OCI-LY1 (cell line): ENCODE measurements around the gene CRB3.

ENCODE experiments used
- H2AFZ ChIP-seq: fragments of 200-600 bp; sonication (generic), shearing (Covaris generic); 2 replicates; pipeline ENCODE4 v1.6.0; 2014; ENCODE audit warnings: antibody characterized with exemption, mild to moderate bottlenecking, low read length
- H3F3A ChIP-seq: fragments of 200-600 bp; sonication (generic), shearing (Covaris generic); 2 replicates; pipeline ENCODE4 v1.6.0; 2014; ENCODE audit warnings: mild to moderate bottlenecking, antibody characterized with exemption, low read length, moderate library complexity; ENCODE audit not compliant: insufficient read depth
- H3K27ac ChIP-seq: fragments of 200-600 bp; sonication (generic); 2 replicates; pipeline ENCODE4 v1.5.1; 2014; ENCODE audit warnings: low read length, mixed run types, mild to moderate bottlenecking, low read depth; ENCODE audit not compliant: poor library complexity, severe bottlenecking
- H3K27me3 ChIP-seq: fragments of 200-600 bp; sonication (generic); 2 replicates; pipeline ENCODE4 v1.6.0; 2014; ENCODE audit warnings: antibody characterized with exemption, mild to moderate bottlenecking, low read length, moderate library complexity; ENCODE audit not compliant: insufficient read depth
- H3K36me3 ChIP-seq: fragments of 200-600 bp; sonication (generic); 2 replicates; pipeline ENCODE4 v1.6.1; 2014; ENCODE audit warnings: mild to moderate bottlenecking, antibody characterized with exemption, low read length, moderate library complexity, mixed read lengths; ENCODE audit not compliant: insufficient read depth
- H3K4me1 ChIP-seq: fragments of 200-600 bp; sonication (generic); 2 replicates; pipeline ENCODE4 v1.5.1; 2014; ENCODE audit warnings: mild to moderate bottlenecking, low read length, moderate library complexity; ENCODE audit not compliant: insufficient read depth, severe bottlenecking
- H3K4me2 ChIP-seq: fragments of 200-600 bp; sonication (generic), shearing (Covaris generic); 2 replicates; pipeline ENCODE4 v1.6.1; 2014; ENCODE audit warnings: low read length
- H3K4me3 ChIP-seq: fragments of 200-600 bp; sonication (generic); 2 replicates; pipeline ENCODE4 v1.5.1; 2014; ENCODE audit warnings: low read length, low read depth, mild to moderate bottlenecking, mixed read lengths; ENCODE audit not compliant: poor library complexity, severe bottlenecking
- H3K79me2 ChIP-seq: fragments of 200-600 bp; shearing (Covaris generic); 2 replicates; pipeline ENCODE4 v1.6.1; 2016; ENCODE audit warnings: mixed run types, low read length, mixed read lengths; ENCODE audit not compliant: insufficient read depth
- H3K9ac ChIP-seq: fragments of 200-600 bp; sonication (generic), shearing (Covaris generic); 2 replicates; pipeline ENCODE4 v1.6.1; 2014; ENCODE audit warnings: mild to moderate bottlenecking, low read length, mixed read lengths
- H3K9me2 ChIP-seq: fragments of 200-600 bp; sonication (generic), shearing (Covaris generic); 2 replicates; pipeline ENCODE4 v1.6.1; 2014; ENCODE audit warnings: low read depth, mild to moderate bottlenecking, low read length, mixed read lengths
- H3K9me3 ChIP-seq: fragments of 200-600 bp; shearing (Covaris generic); 2 replicates; pipeline ENCODE4 v1.6.1; 2014; ENCODE audit warnings: low read length, mixed read lengths
- H4K20me1 ChIP-seq: fragments of 200-600 bp; sonication (generic), shearing (Covaris generic); 2 replicates; pipeline ENCODE4 v1.6.0; 2016; ENCODE audit warnings: mild to moderate bottlenecking, low read length; ENCODE audit not compliant: insufficient read depth
- CTCF ChIP-seq: fragments of 200-600 bp; sonication (generic), shearing (Covaris generic); IDR thresholded peaks from 2 replicates; pipeline ENCODE4 v1.5.1; 2017; ENCODE audit warnings: mild to moderate bottlenecking, antibody characterized with exemption, low read length, moderate library complexity, mixed read lengths
- EZH2 ChIP-seq: fragments of 200-600 bp; sonication (generic), shearing (Covaris generic); IDR thresholded peaks from 2 replicates; pipeline ENCODE4 v1.8.0; 2017; ENCODE audit warnings: borderline replicate concordance, mixed run types, mild to moderate bottlenecking, antibody characterized with exemption, low read length, moderate library complexity, mixed read lengths

Gene CRB3

GRCh38 chr19:6473647-6474046 lies 9.6 kb downstream of the CRB3 start:
- TF ChIP-seq EZH2: no peak
- TF ChIP-seq CTCF: no peak
- Histone ChIP-seq H3K36me3 (peaks cover 29% of the 10 kb centered on the region), H4K20me1 (no peaks in the 10 kb centered on the region), H3K4me1 (no peaks in the 10 kb centered on the region), H3K9me2 (no peaks in the 10 kb centered on the region), H3K4me2 (no peak overlapping the region), H3K79me2 (no peaks in the 10 kb centered on the region), H2AFZ (no peak overlapping the region), H3K9me3 (no peaks in the 10 kb centered on the region), H3K27ac (no peak overlapping the region), H3F3A (no peaks in the 10 kb centered on the region), H3K9ac (no peak overlapping the region), H3K27me3 (no peaks in the 10 kb centered on the region), H3K4me3 (no peak overlapping the region)

GRCh38 chr19:6475321-6476108 lies 11.4 kb downstream of the CRB3 start:
- no peaks in the 10 kb centered on the region for H3K9me3 ChIP-seq
- no peaks in the 10 kb centered on the region for H3F3A ChIP-seq
- no peak overlapping the region for H3K27ac ChIP-seq
- H3K4me3 ChIP-seq: no peak overlapping the region
- H3K4me1 ChIP-seq: peaks cover 3% of the 10 kb centered on the region
- H3K36me3 ChIP-seq: peaks cover 36% of the 10 kb centered on the region
- H3K9me2 ChIP-seq: no peaks in the 10 kb centered on the region
- TF ChIP-seq CTCF (no peak), EZH2 (no peak)
- no peak overlapping the region for H3K9ac ChIP-seq
- H3K4me2 ChIP-seq: no peak overlapping the region
- H2AFZ ChIP-seq: no peak overlapping the region
- no peaks in the 10 kb centered on the region for H3K79me2 ChIP-seq
- no peaks in the 10 kb centered on the region for H3K27me3 ChIP-seq
- H4K20me1 ChIP-seq: no peaks in the 10 kb centered on the region

GRCh38 chr19:6476155-6476895 lies 12.3 kb downstream of the CRB3 start:
- Histone ChIP-seq H3K4me2 (no peak overlapping the region), H3K9me2 (no peaks in the 10 kb centered on the region), H3K9me3 (no peaks in the 10 kb centered on the region), H3K36me3 (peaks cover 36% of the 10 kb centered on the region), H3F3A (no peaks in the 10 kb centered on the region), H3K4me1 (peaks cover 11% of the 10 kb centered on the region), H4K20me1 (no peaks in the 10 kb centered on the region), H3K27ac (no peak overlapping the region), H3K27me3 (no peaks in the 10 kb centered on the region), H2AFZ (no peak overlapping the region), H3K79me2 (no peaks in the 10 kb centered on the region), H3K9ac (no peak overlapping the region), H3K4me3 (no peak overlapping the region)
- TF ChIP-seq CTCF (no peak), EZH2 (no peak)
